GM12878 (cell line): ENCODE data around the gene METTL8. TPM values are rescaled to one million over a fixed set of nuclear protein-coding genes. Genes with fewer than 3 reads are reported as not detected.

Experiments
- ATAC-seq: fragments of 200-7000 bp; cut with Tn5 transposase; 3 replicates; pipeline ENCODE4 v1.9.1; 2020; ENCODE audit warnings: mild to moderate bottlenecking, moderate library complexity
- BruUV-seq: library from RNA; stranded (reverse); fragments of 400-500 nt; replicated peaks from 2 replicates; lab custom pipeline; 2021; lab: Mats Ljungman, UMichigan
- CTCF ChIA-PET: fragments of 300-600 bp; sonication (Branson Sonifier 250); formaldehyde crosslinking; extraction: SDS; loops from one replicate; lab custom pipeline; 2021; ENCODE audit warnings: inconsistent platforms; lab: Yijun Ruan, JAX
- POLR2A ChIA-PET: fragments of 350-600 bp; formaldehyde crosslinking; extraction: SDS; loops from one replicate; lab custom pipeline; 2021; ENCODE audit warnings: inconsistent platforms; lab: Charles Lee
- RAD21 ChIA-PET: fragments of 300-600 bp; sonication (Branson Sonifier 250); formaldehyde crosslinking; loops from one replicate; lab custom pipeline; 2023; ENCODE audit warnings: antibody characterized with exemption; ENCODE audit not compliant: unreplicated experiment; lab: Charles Lee
- SMC1A ChIA-PET: fragments of 300-600 bp; sonication (Branson Sonifier 250); formaldehyde crosslinking; loops from one replicate; lab custom pipeline; 2023; ENCODE audit not compliant: unreplicated experiment, uncharacterized antibody; lab: Charles Lee
- DNase-seq: peaks from one replicate; pipeline ENCODE4 v3.0.0-alpha.2; 2011; ENCODE audit warnings: low read depth, low spot score
- FAIRE-seq: peaks from 3 replicates; lab custom pipeline; 2011; peaks lifted over from hg19 to GRCh38; lab: Jason Lieb, UNC
- H2AFZ ChIP-seq: 2 replicates; pipeline ENCODE4 v1.6.0; 2011; ENCODE audit warnings: low read depth, low read length, control low read depth; ENCODE audit not compliant: control insufficient read depth
- H3K27ac ChIP-seq: 2 replicates; pipeline ENCODE4 v1.5.1; 2011; ENCODE audit warnings: control low read depth; ENCODE audit not compliant: control insufficient read depth, insufficient read depth
- H3K27me3 ChIP-seq, 2 experiments: replicated peaks in 1 of 2; 2 replicates each; pipeline versions ENCODE4 v1.6.0 to v1.6.1; 2011; ENCODE audit warnings: low read length in 1 of 2; ENCODE audit not compliant: control insufficient read depth in 2 of 2, insufficient read depth in 2 of 2
- H3K36me3 ChIP-seq, 2 experiments: 2 replicates each; pipeline ENCODE4 v1.5.1; 2011; ENCODE audit warnings: low read length in 1 of 2; ENCODE audit not compliant: control insufficient read depth in 2 of 2, insufficient read depth in 2 of 2
- H3K4me1 ChIP-seq: 2 replicates; pipeline ENCODE4 v1.6.1; 2011; ENCODE audit warnings: mild to moderate bottlenecking, low read length, moderate library complexity, mixed read lengths; ENCODE audit not compliant: control insufficient read depth, insufficient read depth
- H3K4me2 ChIP-seq: 2 replicates; pipeline ENCODE4 v1.6.0; 2011; ENCODE audit warnings: control low read depth; ENCODE audit not compliant: control insufficient read depth, insufficient read depth
- H3K4me3 ChIP-seq: fragments of 200-600 bp; sonication (generic); 2 replicates; pipeline ENCODE4 v1.5.1; 2016
- H3K79me2 ChIP-seq: 2 replicates; pipeline ENCODE4 v1.6.0; 2011; ENCODE audit warnings: low read length; ENCODE audit not compliant: control insufficient read depth, insufficient read depth
- H3K9ac ChIP-seq: 2 replicates; pipeline ENCODE4 v1.8.0; 2011; ENCODE audit warnings: low read length, control low read depth, mixed read lengths; ENCODE audit not compliant: control insufficient read depth, insufficient read depth
- H3K9me3 ChIP-seq: replicated peaks from 3 replicates; pipeline ENCODE4 v1.5.1; 2011; ENCODE audit warnings: mild to moderate bottlenecking, low read length; ENCODE audit not compliant: control insufficient read depth, insufficient read depth
- H4K20me1 ChIP-seq: 2 replicates; pipeline ENCODE4 v1.6.0; 2011; ENCODE audit not compliant: control insufficient read depth, insufficient read depth
- RAD51 ChIP-seq: fragments of 450-650 bp; IDR thresholded peaks from 2 replicates; pipeline ENCODE4 v1.6.1; 2016; ENCODE audit warnings: moderate library complexity, mild to moderate bottlenecking, inconsistent platforms
- WGBS: methylation state at CpG from one replicate; pipeline ENCODE4 v1.1.6; 2016; ENCODE audit warnings: low lambda C conversion rate; ENCODE audit not compliant: insufficient replicate concordance, insufficient coverage; ENCODE audit errors: missing lambda C conversion rate; 5-methylcytosine and 5-hydroxymethylcytosine counted together
- in situ Hi-C: fragments of 300-500 bp; cut with MboI; formaldehyde crosslinking; loops from 9 replicates; pipeline ENCODE4 v1.14.3; 2018; ENCODE audit warnings: mixed read lengths
- intact Hi-C: fragments of 100-400 bp; cut with micrococcal nuclease; formaldehyde crosslinking; loops from one replicate; pipeline ENCODE4 v1.14.2; 2022; ENCODE audit not compliant: unreplicated experiment
- polyA plus RNA-seq, 11 experiments: library from polyadenylated mRNA; depleted of rRNA in 4 of 11; unstranded in 6 of 11; stranded (reverse) in 5 of 11; fragments of >200 nt; fragmentation: Nextera tagmentation in 4 of 11; fragmentation: Illumina TruSeq in 1 of 11; extraction: Ambion mirVana in 4 of 11; extraction: Trizol in 1 of 11; gene quantifications; 1 replicate in 1 of 11; 2 replicates in 10 of 11; pipeline versions ENCODE4 v1.2.1 to v1.2.3, GENCODE V29; 2011 to 2016; ENCODE audit warnings: inconsistent platforms in 2 of 11, missing spikeins in 2 of 11, low read depth in 1 of 11
- total RNA-seq, 4 experiments: library from RNA; depleted of rRNA in 3 of 4; stranded (reverse); fragments of >200 nt in 3 of 4; fragmentation: Illumina TruSeq in 1 of 4; extraction: Trizol in 1 of 4; gene quantifications; 2 replicates each; pipeline versions ENCODE4 v1.2.1 to v1.2.3, GENCODE V29; 2013 to 2021
- TF ChIP-seq, protein P1 (sequence below): fragments of 450-650 bp; formaldehyde crosslinking; IDR thresholded peaks from 2 replicates; pipeline ENCODE4 v1.5.0; 2022; ENCODE audit warnings: mild to moderate bottlenecking, missing genetic modification characterization

Gene METTL8
- total and polyA plus RNA-seq, 10 of the 15 experiments (the other 5 are each of a cell fraction or from before 2014, with no cell fraction given) = 30.8 to 96.3 (median 51.5) TPM

DNA sequence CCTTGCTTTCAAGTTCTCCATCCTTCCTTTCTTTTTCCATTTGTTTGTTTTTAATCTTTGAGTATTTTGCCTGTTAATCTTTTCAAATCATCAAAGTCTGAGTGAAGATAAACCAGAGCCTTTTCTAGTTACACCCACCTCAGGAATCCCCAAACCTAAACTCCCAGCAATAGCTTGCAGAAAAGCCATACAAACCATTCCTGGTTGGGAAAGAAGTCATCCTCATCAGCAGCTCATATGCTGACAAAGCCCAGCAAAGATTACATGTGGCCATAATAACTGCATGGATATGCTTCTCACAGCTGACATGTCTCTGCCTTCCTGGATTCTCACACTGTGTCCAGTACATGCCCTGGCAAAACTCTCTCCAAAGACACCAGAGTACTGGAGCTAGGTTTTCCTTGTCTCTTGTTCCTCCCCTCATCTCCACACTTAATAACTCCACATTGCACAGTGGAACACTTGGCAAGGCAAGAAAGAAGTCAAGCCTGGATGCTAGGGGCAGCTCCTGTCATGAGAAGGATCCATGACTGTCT is 146.7 kb downstream of the METTL8 start (continued):
- TF ChIP-seq, protein P1, sequence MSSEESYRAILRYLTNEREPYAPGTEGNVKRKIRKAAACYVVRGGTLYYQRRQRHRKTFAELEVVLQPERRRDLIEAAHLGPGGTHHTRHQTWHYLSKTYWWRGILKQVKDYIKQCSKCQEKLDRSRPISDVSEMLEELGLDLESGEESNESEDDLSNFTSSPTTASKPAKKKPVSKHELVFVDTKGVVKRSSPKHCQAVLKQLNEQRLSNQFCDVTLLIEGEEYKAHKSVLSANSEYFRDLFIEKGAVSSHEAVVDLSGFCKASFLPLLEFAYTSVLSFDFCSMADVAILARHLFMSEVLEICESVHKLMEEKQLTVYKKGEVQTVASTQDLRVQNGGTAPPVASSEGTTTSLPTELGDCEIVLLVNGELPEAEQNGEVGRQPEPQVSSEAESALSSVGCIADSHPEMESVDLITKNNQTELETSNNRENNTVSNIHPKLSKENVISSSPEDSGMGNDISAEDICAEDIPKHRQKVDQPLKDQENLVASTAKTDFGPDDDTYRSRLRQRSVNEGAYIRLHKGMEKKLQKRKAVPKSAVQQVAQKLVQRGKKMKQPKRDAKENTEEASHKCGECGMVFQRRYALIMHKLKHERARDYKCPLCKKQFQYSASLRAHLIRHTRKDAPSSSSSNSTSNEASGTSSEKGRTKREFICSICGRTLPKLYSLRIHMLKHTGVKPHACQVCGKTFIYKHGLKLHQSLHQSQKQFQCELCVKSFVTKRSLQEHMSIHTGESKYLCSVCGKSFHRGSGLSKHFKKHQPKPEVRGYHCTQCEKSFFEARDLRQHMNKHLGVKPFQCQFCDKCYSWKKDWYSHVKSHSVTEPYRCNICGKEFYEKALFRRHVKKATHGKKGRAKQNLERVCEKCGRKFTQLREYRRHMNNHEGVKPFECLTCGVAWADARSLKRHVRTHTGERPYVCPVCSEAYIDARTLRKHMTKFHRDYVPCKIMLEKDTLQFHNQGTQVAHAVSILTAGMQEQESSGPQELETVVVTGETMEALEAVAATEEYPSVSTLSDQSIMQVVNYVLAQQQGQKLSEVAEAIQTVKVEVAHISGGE (CRISPR knock-in tag) = no peak

DNA sequence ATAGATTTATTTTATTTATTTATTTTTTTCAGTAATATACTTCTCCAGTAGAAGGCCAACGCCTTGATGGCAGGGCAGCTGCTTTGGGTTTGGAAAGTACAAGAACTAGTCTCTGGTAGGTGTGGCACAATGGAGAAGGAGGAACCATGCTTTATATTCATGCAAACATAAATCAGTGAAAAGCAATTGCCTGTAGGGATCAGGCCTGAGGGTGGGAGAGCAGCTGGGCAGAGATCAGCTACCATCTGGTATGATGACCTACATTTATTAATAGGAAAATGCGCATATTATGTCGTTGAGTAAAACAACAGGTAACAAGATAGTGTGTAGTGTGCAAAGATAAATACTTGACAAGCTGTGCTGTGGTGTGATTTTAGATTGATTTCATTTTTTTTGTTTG is 152.7 kb downstream of the METTL8 start:
- ChIA-PET SMC1A (interaction anchor here (0.9 to 2.0 kb wide), 6 partner anchors 10 to 117 kb away, joined by 3 to 7 read pairs (median 4); no protein-coding TSS in a partner anchor), RAD21 (no interaction called here), POLR2A (interaction anchor here (1.2 to 1.6 kb wide), 3 partner anchors 9 to 15 kb away, joined by 4 to 8 read pairs (median 4); no protein-coding TSS in a partner anchor), CTCF (interaction anchor here (0.5 to 1.2 kb wide), 4 partner anchors 15 to 45 kb away, joined by 3 to 5 read pairs (median 3); no protein-coding TSS in a partner anchor)
- Histone ChIP-seq H2AFZ (no peak overlapping the region), H3K27me3 (no peaks in the 10 kb centered on the region), H3K9ac (no peak overlapping the region), H4K20me1 (no peaks in the 10 kb centered on the region), H3K4me2 (no peak overlapping the region), H3K79me2 (no peaks in the 10 kb centered on the region), H3K27ac (no peak overlapping the region), H3K4me3 (no peak overlapping the region), H3K36me3 (no peaks in the 10 kb centered on the region), H3K4me1 (no peaks in the 10 kb centered on the region), H3K9me3 (no peaks in the 10 kb centered on the region)
- WGBS = 96% methylated on average over 3 of the region's 3 CpGs
- intact Hi-C loops = no loop called here
- no peak for DNase-seq
- in situ Hi-C loops = no loop called here
- ATAC-seq = no peak
- BruUV-seq = no TSS peak
- no peak for FAIRE-seq
- TF ChIP-seq RAD51 = no peak
